ENCODE results near the gene TMEM176A. TPM values are rescaled to one million over a fixed set of nuclear protein-coding genes. Genes with fewer than 3 reads are reported as not detected.
"Not testable (repeated sequence)": the region's sequence is repeated elsewhere in the genome, so short reads cannot be mapped to it uniquely, and the experiment has no call there.

The TMEM176A gene
- total and polyA plus RNA-seq, 2 of the 8 experiments (the other 6 are each of a cell fraction or from before 2014, with no cell fraction given) = 1.3 to 1.5 TPM

GRCh38 chr7:150807616-150808438 is 7.3 kb downstream of the TMEM176A start:
- FAIRE-seq; H2AK5ac ChIP-seq (ENCODE audit: low read depth, low read length); H3K4ac ChIP-seq (replicated peaks; ENCODE audit: insufficient read length, low read depth, low read length); H3K27ac ChIP-seq (ENCODE audit: low read depth, low read length); H3K23ac ChIP-seq (ENCODE audit: insufficient read length); H3K4me2 ChIP-seq (ENCODE audit: insufficient read depth in 1 of 2, low read depth in 2 of 2, low read length in 2 of 2); H3K79me2 ChIP-seq (ENCODE audit: control insufficient read depth in 1 of 2, insufficient read depth in 2 of 2, low read length in 2 of 2); H3K79me1 ChIP-seq (ENCODE audit: low read depth, low read length); H4K5ac ChIP-seq (ENCODE audit: insufficient read length, low read depth, low read length); POLR2A ChIA-PET (ENCODE audit: partially characterized antibody); H2BK15ac ChIP-seq (ENCODE audit: low read length); H4K8ac ChIP-seq (ENCODE audit: extremely low read depth, insufficient read depth, low read length); H3K18ac ChIP-seq (ENCODE audit: extremely low read depth, low read length); H3K27me3 ChIP-seq (replicated peaks in 1 of 4; ENCODE audit: control insufficient read depth in 3 of 4, extremely low read depth in 1 of 4, insufficient read depth in 3 of 4, low read length in 3 of 4); H2BK120ac ChIP-seq (replicated peaks; ENCODE audit: low read depth, low read length); H3K14ac ChIP-seq (ENCODE audit: insufficient read length); H3K56ac ChIP-seq (replicated peaks; ENCODE audit: insufficient read length, low read depth, low read length); H3K36me3 ChIP-seq (ENCODE audit: control insufficient read depth in 2 of 4, insufficient read depth in 4 of 4, low read length in 3 of 4); H2BK20ac ChIP-seq (ENCODE audit: low read length); H3K9ac ChIP-seq (replicated peaks in 1 of 4; ENCODE audit: extremely low read depth in 1 of 4, low read depth in 3 of 4, low read length in 3 of 4); H2BK5ac ChIP-seq (ENCODE audit: low read depth, low read length); H2BK12ac ChIP-seq (ENCODE audit: low read depth, low read length); H3K23me2 ChIP-seq (ENCODE audit: low read depth, low read length); H4K91ac ChIP-seq (replicated peaks; ENCODE audit: insufficient read length, low read length); H3K4me3 ChIP-seq (ENCODE audit: extremely low read depth in 1 of 4, insufficient read depth in 2 of 4, low read depth in 3 of 4, low read length in 4 of 4); H3K4me1 ChIP-seq (replicated peaks in 1 of 4; ENCODE audit: control insufficient read depth in 3 of 4, insufficient read depth in 4 of 4, low read length in 3 of 4); DNase-seq (ENCODE audit: low read depth in 1 of 2, low spot score in 2 of 2); H2AFZ ChIP-seq (ENCODE audit: low read length); H4K20me1 ChIP-seq (replicated peaks in 1 of 2; ENCODE audit: control insufficient read depth in 1 of 2, insufficient read depth in 2 of 2, low read length in 2 of 2): not testable (repeated sequence)
- H3K9me3 ChIP-seq (ENCODE audit: insufficient read depth in 2 of 2, low read depth in 1 of 2, low read length in 1 of 2) = peaks cover 0 to 15% of the 10 kb centered on the region in 2 experiments; a peak in 3 of 4 replicates
- 77% methylated on average over 13 of the region's 13 CpGs; no CpG with 5 or more reads in 1 of the 2 experiments for WGBS, 2 experiments (ENCODE audit: extremely low coverage in 1 of 2, insufficient coverage in 1 of 2, insufficient read length in 1 of 2, insufficient replicate concordance in 2 of 2, low coverage in 1 of 2, low lambda C conversion rate in 2 of 2, missing lambda C conversion rate in 1 of 2)
- CTCF ChIA-PET (ENCODE audit: partially characterized antibody) = interaction anchor here (0.9 to 1.7 kb wide), 4 partner anchors 8 to 69 kb away, joined by 3 to 4 read pairs (median 3); no protein-coding TSS in a partner anchor
